Right cardiac atrium (tissue), 5 donors: ENCODE measurements around the gene APPL1. TPM values are rescaled to one million over a fixed set of nuclear protein-coding genes. Genes with fewer than 3 reads are reported as not detected.

Source experiments
- ATAC-seq, 2 donors: fragments of 200-7000 bp; cut with Tn5 transposase; one replicate each; pipeline versions ENCODE4 v1.8.0 to v1.9.1; 2020; ENCODE audit warnings: moderate library complexity in 2 of 2, mild to moderate bottlenecking in 1 of 2
- DNase-seq, 3 donors: peaks; one replicate each; pipeline ENCODE4 v3.0.0-alpha.2; 2020
- H3K27ac ChIP-seq: one replicate; pipeline ENCODE4 v1.5.1; 2013; ENCODE audit warnings: mild to moderate bottlenecking, low read length, control low read depth, moderate library complexity
- H3K27me3 ChIP-seq: one replicate; pipeline ENCODE4 v1.6.1; 2013; ENCODE audit not compliant: control insufficient read depth, insufficient read depth
- H3K4me1 ChIP-seq: one replicate; pipeline ENCODE4 v1.6.1; 2013; ENCODE audit warnings: low read length; ENCODE audit not compliant: control insufficient read depth, insufficient read depth
- H3K4me3 ChIP-seq: one replicate; pipeline ENCODE4 v1.5.1; 2013; ENCODE audit warnings: low read length, control low read depth
- H3K9me3 ChIP-seq: one replicate; pipeline ENCODE4 v1.6.1; 2013; ENCODE audit warnings: low read length; ENCODE audit not compliant: control insufficient read depth
- WGBS: extraction: QIAGEN DNeasy Blood & Tissue Kit; methylation state at CpG from one replicate; pipeline ENCODE4 v1.1.7; 2013; 5-methylcytosine and 5-hydroxymethylcytosine counted together
- intact Hi-C, 4 donors: fragments of 100-400 bp; cut with DNase I; formaldehyde crosslinking; loops; one replicate each; pipeline versions ENCODE4 v1.11.0 to v1.14.0; 2022 to 2023
- long read RNA-seq, 4 donors: library from polyadenylated mRNA; unstranded; transcript quantifications; one replicate each; pipeline ENCODE4 v2.0.0, GENCODE V29; 2020 to 2021
- polyA plus RNA-seq: library from polyadenylated mRNA; stranded (reverse); fragments of 200-250 nt; gene quantifications from one replicate; pipeline ENCODE4 v1.2.3, GENCODE V29; 2013
- total RNA-seq, 4 donors: library from RNA; stranded (reverse); fragmentation: NEBNext Ultra II Directional; extraction: Animal tissue kit (Norgen Biotek cat#: 25700); gene quantifications; one replicate each; pipeline ENCODE4 v1.2.1, GENCODE V29; 2021
- donor health status: healthy with polysubstance abuse.
- donor health status: DM: no; HTN: yes; CAD: no.
- donor health status: DM: no; HTN: no; CAD: no.
- donor health status: DM: no; HTN: yes; CAD: no; lungs with severe emphysema.
- donor health status: DM: yes; HTN: yes; CAD: no.

The APPL1 gene
- total RNA-seq (10 to 100 TPM; 33.7 to 39.5 (median 38.1) TPM), polyA plus RNA-seq (12.5 TPM)
- long read RNA-seq, donor 1, full-length matches to known transcripts = 33 of 90 reads
- long read RNA-seq, donor 1, partial matches to known transcripts = 37 of 90 reads
- long read RNA-seq, donor 1, other reads (novel, unspliced or antisense) = 20 of 90 reads
- long read RNA-seq, donor 2, full-length matches to known transcripts = 14 of 27 reads
- long read RNA-seq, donor 2, partial matches to known transcripts = 5 of 27 reads
- long read RNA-seq, donor 2, other reads (novel, unspliced or antisense) = 8 of 27 reads
- long read RNA-seq, donor 3, full-length matches to known transcripts = 26 of 169 reads
- long read RNA-seq, donor 3, partial matches to known transcripts = 134 of 169 reads
- long read RNA-seq, donor 3, other reads (novel, unspliced or antisense) = 9 of 169 reads
- long read RNA-seq, donor 4, full-length matches to known transcripts = 18 of 38 reads
- long read RNA-seq, donor 4, partial matches to known transcripts = 11 of 38 reads
- long read RNA-seq, donor 4, other reads (novel, unspliced or antisense) = 9 of 38 reads

DNA sequence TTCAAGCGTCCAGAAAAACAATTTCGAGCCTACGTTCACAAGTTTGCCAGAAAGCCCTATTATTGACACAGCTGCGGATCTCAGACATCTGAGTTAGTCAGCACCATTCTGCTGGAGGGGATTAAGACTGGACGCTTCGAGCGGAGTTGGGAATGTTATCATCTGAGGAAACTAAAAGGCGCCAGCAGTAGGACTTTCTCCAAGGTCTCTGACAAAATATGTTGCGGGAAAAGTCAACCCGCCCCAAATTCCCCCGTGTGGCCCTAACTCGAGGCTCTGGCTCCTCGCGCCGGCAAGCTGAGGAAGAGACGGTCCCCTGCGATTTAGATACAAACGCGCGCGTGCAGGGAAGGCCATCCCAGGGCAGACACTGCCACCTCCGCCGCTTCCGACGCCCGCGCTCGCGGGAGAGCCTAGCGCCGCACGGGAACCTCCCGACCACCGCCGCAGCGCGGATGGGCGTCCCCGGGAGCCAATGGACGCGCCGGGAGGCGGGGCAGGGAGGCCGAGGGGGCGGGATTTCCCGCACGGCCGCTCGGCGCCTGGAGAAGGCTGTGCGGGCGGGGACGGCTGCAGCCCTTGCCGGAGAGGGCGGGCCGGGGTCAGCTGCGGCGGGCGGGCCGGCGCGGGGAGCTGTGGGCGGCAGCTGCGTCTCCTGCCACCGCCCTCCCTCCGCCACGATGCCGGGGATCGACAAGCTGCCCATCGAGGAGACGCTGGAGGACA is at the start of gene APPL1:
Gene APPL1 (plus strand): TSS at position 526 of the 726 bp plus-strand sequence. CDS start 155 bp downstream, at position 681.
- H3K4me1 ChIP-seq = no peaks in the 10 kb centered on the region
- peak within 1 kb of the TSS; percentile 73 for H3K4me3 ChIP-seq
- WGBS = under 1% methylated on average over 71 of the region's 71 CpGs
- intact Hi-C loops = loop anchor here in 3 of 4 donors (5.0 to 10.0 kb wide), 3 partner anchors 125 to 233 kb away; no protein-coding TSS in a partner anchor
- ATAC-seq (peak; percentile 99), DNase-seq (peak; percentile 94 to 98 (median 97))
- H3K9me3 ChIP-seq = no peaks in the 10 kb centered on the region
- H3K27ac ChIP-seq = peak within 1 kb of the TSS; percentile 97
- no peaks in the 10 kb centered on the region for H3K27me3 ChIP-seq

- 77% methylated on average over 5 of the region's 5 CpGs for WGBS
- peak in 1 of 2 donors; percentile 22 for ATAC-seq
- DNase-seq = no peak
- no peak overlapping the region for H3K27ac ChIP-seq
- intact Hi-C loops = no loop called here
- H3K9me3 ChIP-seq = no peaks in the 10 kb centered on the region
- H3K4me3 ChIP-seq = no peak overlapping the region
- H3K4me1 ChIP-seq = no peaks in the 10 kb centered on the region
- H3K27me3 ChIP-seq = peaks cover 3% of the 10 kb centered on the region
These were observed 47.7 kb upstream of the APPL1 start for GRCh38 chr3:57179580-57180410.

DNA sequence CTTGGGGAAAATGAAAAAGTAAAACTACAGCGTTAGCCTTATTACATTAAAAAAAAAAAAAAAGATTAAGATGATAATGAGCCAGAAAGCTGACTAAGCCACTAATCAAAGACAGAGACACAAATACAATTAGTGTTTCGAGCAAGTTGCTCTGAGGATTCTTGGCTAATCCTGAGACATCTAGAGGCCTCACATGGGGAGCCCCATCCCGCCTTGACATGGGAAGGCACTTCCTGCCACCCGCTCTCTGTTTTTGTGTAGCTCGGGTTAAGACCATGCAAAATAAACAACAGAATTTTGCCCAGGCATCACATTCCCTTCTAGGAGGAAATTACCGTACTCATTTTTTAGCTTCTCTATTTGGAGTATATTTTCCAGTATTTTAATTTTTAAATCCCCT is 43.0 kb upstream of the APPL1 start:
- no peak overlapping the region for H3K4me3 ChIP-seq
- DNase-seq (no peak), ATAC-seq (no peak)
- 51% methylated on average over 6 of the region's 6 CpGs for WGBS
- no peaks in the 10 kb centered on the region for H3K4me1 ChIP-seq
- H3K27me3 ChIP-seq = no peaks in the 10 kb centered on the region
- no peak overlapping the region for H3K27ac ChIP-seq
- intact Hi-C loops = no loop called here
- H3K9me3 ChIP-seq = no peaks in the 10 kb centered on the region

GRCh38 chr3:57192028-57192427 is 35.5 kb upstream of the APPL1 start:
- WGBS = 96% methylated on average over 3 of the region's 3 CpGs

GRCh38 chr3:57194641-57195040 is 32.9 kb upstream of the APPL1 start:
- H3K9me3 ChIP-seq = no peaks in the 10 kb centered on the region
- no peak for ATAC-seq
- no peak overlapping the region for H3K27ac ChIP-seq
- intact Hi-C loops = no loop called here
- no peak overlapping the region for H3K4me3 ChIP-seq
- DNase-seq = no peak
- 84% methylated on average over 4 of the region's 4 CpGs for WGBS
- no peaks in the 10 kb centered on the region for H3K27me3 ChIP-seq
- no peaks in the 10 kb centered on the region for H3K4me1 ChIP-seq

More at GRCh38 chr3:57192028-57192427, 35.5 kb upstream of the APPL1 start:
- DNase-seq = no peak
- Histone ChIP-seq H3K4me1 (no peaks in the 10 kb centered on the region), H3K27ac (no peak overlapping the region), H3K27me3 (no peaks in the 10 kb centered on the region), H3K4me3 (no peak overlapping the region), H3K9me3 (no peaks in the 10 kb centered on the region)
- intact Hi-C loops = no loop called here
- no peak for ATAC-seq

DNA sequence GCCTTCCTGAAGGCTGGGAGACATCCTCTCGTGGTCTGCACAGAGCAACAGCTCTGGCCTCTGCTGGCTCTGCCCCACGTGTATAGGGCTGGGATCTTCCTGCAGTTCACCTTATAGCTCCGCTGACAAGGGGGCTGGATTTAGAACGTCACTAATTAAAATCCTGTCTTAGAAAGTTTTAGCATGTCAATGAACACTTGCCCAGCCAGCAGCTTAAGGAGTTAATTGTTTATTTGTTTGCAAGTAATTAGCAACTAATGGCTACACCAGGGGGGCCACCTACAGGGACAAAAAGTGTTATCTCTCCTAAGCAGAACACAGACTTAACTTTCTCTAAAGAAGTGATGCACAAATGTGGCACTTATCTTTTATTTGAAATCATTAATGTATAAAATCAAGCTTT is 27.6 kb upstream of the APPL1 start, which contains the start of gene HESX1:
Gene HESX1 (minus strand): TSS at position 84 of the 403 bp plus-strand sequence. CDS start 60 bp downstream, at position 24.
- WGBS = 58% methylated on average over 4 of the region's 4 CpGs

GRCh38 chr3:57206423-57206822 is 21.1 kb upstream of the APPL1 start:
- ATAC-seq = no peak
- intact Hi-C loops = no loop called here
- WGBS = 96% methylated on average over 2 of the region's 2 CpGs
- Histone ChIP-seq H3K9me3 (no peaks in the 10 kb centered on the region), H3K27me3 (no peaks in the 10 kb centered on the region), H3K4me3 (no peak overlapping the region), H3K27ac (no peak overlapping the region), H3K4me1 (no peaks in the 10 kb centered on the region)
- no peak for DNase-seq

More for the DNA sequence above, 27.6 kb upstream of the APPL1 start, which contains the start of gene HESX1:
- no peaks in the 10 kb centered on the region for H3K27me3 ChIP-seq
- H3K27ac ChIP-seq = no peak within 1 kb of the TSS
- H3K9me3 ChIP-seq = no peaks in the 10 kb centered on the region
- ATAC-seq (no peak), DNase-seq (no peak)
- intact Hi-C loops = no loop called here
- H3K4me1 ChIP-seq = no peaks in the 10 kb centered on the region
- no peak within 1 kb of the TSS for H3K4me3 ChIP-seq

DNA sequence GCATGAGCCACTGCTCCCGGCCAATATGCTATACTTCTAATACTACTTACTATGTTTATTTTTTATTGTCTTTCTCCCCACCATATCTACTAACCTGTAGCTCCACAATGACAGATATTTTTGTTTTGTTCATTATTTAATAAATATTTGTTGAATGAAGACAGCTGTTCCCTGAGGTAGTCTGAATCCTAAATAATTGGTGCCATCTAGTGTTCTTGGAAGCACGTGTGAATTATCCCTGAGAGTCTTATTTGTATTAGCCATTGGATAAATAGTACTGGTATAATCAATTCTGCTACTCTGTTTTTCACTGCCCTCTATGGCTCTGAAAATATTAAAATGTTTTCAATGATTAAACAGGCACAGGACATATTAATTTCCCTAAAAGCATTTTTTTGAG is 5.6 kb upstream of the APPL1 start:
- no peak overlapping the region for H3K4me3 ChIP-seq
- H3K9me3 ChIP-seq = no peaks in the 10 kb centered on the region
- intact Hi-C loops = loop anchor here in 1 of 4 donors (5.0 to 10.0 kb wide), 2 partner anchors 120 to 227 kb away; no protein-coding TSS in a partner anchor
- H3K27ac ChIP-seq = no peak overlapping the region
- DNase-seq (no peak), ATAC-seq (no peak)
- WGBS = 54% methylated on average over 2 of the region's 2 CpGs
- no peaks in the 10 kb centered on the region for H3K4me1 ChIP-seq
- no peaks in the 10 kb centered on the region for H3K27me3 ChIP-seq

GRCh38 chr3:57224856-57225255 is 2.7 kb upstream of the APPL1 start:
- intact Hi-C loops = loop anchor here in 3 of 4 donors (5.0 to 10.0 kb wide), 3 partner anchors 123 to 230 kb away; no protein-coding TSS in a partner anchor
- Histone ChIP-seq H3K9me3 (no peaks in the 10 kb centered on the region), H3K4me1 (no peaks in the 10 kb centered on the region), H3K4me3 (no peak overlapping the region), H3K27me3 (no peaks in the 10 kb centered on the region), H3K27ac (no peak overlapping the region)
- DNase-seq = no peak
- 61% methylated on average over 4 of the region's 4 CpGs for WGBS
- no peak for ATAC-seq

DNA sequence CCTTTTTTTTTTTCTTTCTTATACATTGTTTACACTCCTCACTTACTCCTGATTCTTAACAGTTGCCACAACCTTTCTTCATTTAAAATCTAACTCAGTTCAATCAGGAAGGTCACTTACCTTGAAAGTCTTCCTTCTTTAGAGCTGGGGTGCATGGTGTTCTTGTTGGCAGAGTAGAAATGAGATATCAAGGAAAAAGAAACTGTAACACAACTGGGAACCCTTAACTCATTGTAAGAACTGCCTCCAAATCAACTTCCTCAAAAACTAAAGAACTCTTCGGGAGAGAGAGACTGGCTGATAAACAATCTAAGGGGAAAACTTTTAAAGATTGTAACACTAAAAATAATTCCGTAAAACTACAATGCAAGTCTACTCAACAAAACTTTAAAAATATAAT is 1.4 kb upstream of the APPL1 start:
- intact Hi-C loops = loop anchor here in 3 of 4 donors (5.0 to 10.0 kb wide), 3 partner anchors 124 to 231 kb away; no protein-coding TSS in a partner anchor
- H3K27ac ChIP-seq = no peak overlapping the region
- 47% methylated on average over 2 of the region's 2 CpGs for WGBS

More for the DNA sequence above, 1.4 kb upstream of the APPL1 start:
- no peak for ATAC-seq
- H3K4me1 ChIP-seq = no peaks in the 10 kb centered on the region
- no peaks in the 10 kb centered on the region for H3K27me3 ChIP-seq
- H3K4me3 ChIP-seq = no peak overlapping the region
- no peak for DNase-seq
- H3K9me3 ChIP-seq = no peaks in the 10 kb centered on the region
